ENCODE data around the gene PTPRM. TPM values are rescaled to one million over a fixed set of nuclear protein-coding genes. Genes with fewer than 3 reads are reported as not detected.

PTPRM gene
- total and polyA plus RNA-seq, 4 donors: 9.2 to 23.0 (median 12.7) TPM

- Histone ChIP-seq H3K9ac (ENCODE audit: low read depth in 1 of 2, low read length in 2 of 2) (no peak overlapping the region), H3K27me3 (ENCODE audit: control insufficient read depth in 4 of 4, insufficient read depth in 4 of 4, low read length in 3 of 4) (no peaks in the 10 kb centered on the region), H3K36me3 (ENCODE audit: control insufficient read depth in 4 of 4, insufficient read depth in 3 of 4, low read depth in 1 of 4, low read length in 3 of 4) (peaks cover 0 to 4% (median 0%) of the 10 kb centered on the region in 4 donors), H3K9me3 (ENCODE audit: control insufficient read depth in 4 of 4, low read length in 3 of 4) (no peaks in the 10 kb centered on the region), H3K4me3 (ENCODE audit: low read depth in 1 of 3, low read length in 3 of 3) (no peak overlapping the region), H3K27ac (ENCODE audit: low read depth in 1 of 2, low read length in 2 of 2) (no peak overlapping the region), H3K4me1 (ENCODE audit: control insufficient read depth in 4 of 4, insufficient read depth in 4 of 4, low read length in 3 of 4) (no peaks in the 10 kb centered on the region)
- no peak for DNase-seq (ENCODE audit: low spot score)
- 92% methylated on average over 3 of the region's 3 CpGs for WGBS
- TF ChIP-seq REST (IDR thresholded peaks at IDR 0.05) (no peak), NR2F2 (IDR thresholded peaks at IDR 0.05) (no peak), ATF3 (IDR thresholded peaks at IDR 0.05) (no peak), FOXA1 (IDR thresholded peaks at IDR 0.05) (no peak), ZBTB33 (IDR thresholded peaks at IDR 0.05) (no peak), HNF4G (IDR thresholded peaks at IDR 0.05) (no peak), GABPA (IDR thresholded peaks at IDR 0.05 in 1 of 2, conservative IDR thresholded peaks at IDR 0.05 in 1 of 2) (no peak), JUND (IDR thresholded peaks at IDR 0.05) (no peak)
- TF ChIP-seq, protein P1, sequence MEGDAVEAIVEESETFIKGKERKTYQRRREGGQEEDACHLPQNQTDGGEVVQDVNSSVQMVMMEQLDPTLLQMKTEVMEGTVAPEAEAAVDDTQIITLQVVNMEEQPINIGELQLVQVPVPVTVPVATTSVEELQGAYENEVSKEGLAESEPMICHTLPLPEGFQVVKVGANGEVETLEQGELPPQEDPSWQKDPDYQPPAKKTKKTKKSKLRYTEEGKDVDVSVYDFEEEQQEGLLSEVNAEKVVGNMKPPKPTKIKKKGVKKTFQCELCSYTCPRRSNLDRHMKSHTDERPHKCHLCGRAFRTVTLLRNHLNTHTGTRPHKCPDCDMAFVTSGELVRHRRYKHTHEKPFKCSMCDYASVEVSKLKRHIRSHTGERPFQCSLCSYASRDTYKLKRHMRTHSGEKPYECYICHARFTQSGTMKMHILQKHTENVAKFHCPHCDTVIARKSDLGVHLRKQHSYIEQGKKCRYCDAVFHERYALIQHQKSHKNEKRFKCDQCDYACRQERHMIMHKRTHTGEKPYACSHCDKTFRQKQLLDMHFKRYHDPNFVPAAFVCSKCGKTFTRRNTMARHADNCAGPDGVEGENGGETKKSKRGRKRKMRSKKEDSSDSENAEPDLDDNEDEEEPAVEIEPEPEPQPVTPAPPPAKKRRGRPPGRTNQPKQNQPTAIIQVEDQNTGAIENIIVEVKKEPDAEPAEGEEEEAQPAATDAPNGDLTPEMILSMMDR (IDR thresholded peaks at IDR 0.05; ENCODE audit: low read depth, low read length, missing input control): no peak
These were observed 521.5 kb downstream of the PTPRM start for GRCh38 chr18:8088626-8089025.

DNA sequence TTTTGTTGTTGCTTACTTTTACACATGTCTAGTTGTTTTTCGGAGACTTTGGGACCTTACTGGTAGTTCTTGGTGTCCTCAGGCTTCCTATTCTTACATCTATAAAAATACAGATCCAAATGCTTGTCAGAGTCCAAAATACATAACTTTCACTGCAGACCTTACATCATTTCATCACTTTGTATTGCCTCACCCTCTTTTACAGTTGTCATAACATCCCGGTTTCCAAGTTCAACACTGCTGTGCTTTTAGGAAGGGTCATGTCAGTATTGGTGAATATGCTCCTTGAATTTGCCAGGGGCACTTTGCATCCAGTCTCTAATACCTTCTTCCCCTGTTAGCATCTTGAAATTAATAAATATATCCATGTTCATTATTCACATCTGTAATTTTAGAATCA lies 523.9 kb downstream of the PTPRM start:
- Histone ChIP-seq H3K27ac (ENCODE audit: low read depth in 1 of 2, low read length in 2 of 2) (no peak overlapping the region), H3K36me3 (ENCODE audit: control insufficient read depth in 4 of 4, insufficient read depth in 3 of 4, low read depth in 1 of 4, low read length in 3 of 4) (peaks cover 0 to under 1% (median 0%) of the 10 kb centered on the region in 4 donors), H3K27me3 (ENCODE audit: control insufficient read depth in 4 of 4, insufficient read depth in 4 of 4, low read length in 3 of 4) (no peaks in the 10 kb centered on the region), H3K9me3 (ENCODE audit: control insufficient read depth in 4 of 4, low read length in 3 of 4) (no peaks in the 10 kb centered on the region), H3K4me3 (ENCODE audit: low read depth in 1 of 3, low read length in 3 of 3) (no peak overlapping the region), H3K4me1 (ENCODE audit: control insufficient read depth in 4 of 4, insufficient read depth in 4 of 4, low read length in 3 of 4) (no peaks in the 10 kb centered on the region), H3K9ac (ENCODE audit: low read depth in 1 of 2, low read length in 2 of 2) (no peak overlapping the region)
- no peak for DNase-seq (ENCODE audit: low spot score)
- 85% methylated on average over 2 of the region's 2 CpGs for WGBS
- no peak for TF ChIP-seq ZBTB33 (IDR thresholded peaks at IDR 0.05)
- no peak for TF ChIP-seq RXRA (IDR thresholded peaks at IDR 0.05)
- TF ChIP-seq SP1 (IDR thresholded peaks at IDR 0.05): no peak
